HG02981 (cell line): ENCODE results near the gene OR52A1.

Experiments used
- ATAC-seq: cut with Tn5 transposase; IDR thresholded peaks from one replicate; pipeline ENCODE4 v1.9.1; 2021; ENCODE audit warnings: mild to moderate bottlenecking, moderate library complexity; ENCODE audit not compliant: unreplicated experiment

Gene OR52A1

GRCh38 chr11:5136261-5136660 lies 18.3 kb downstream of the OR52A1 start:
- no peak for ATAC-seq

GRCh38 chr11:5131584-5132335 lies 22.8 kb downstream of the OR52A1 start:
- no peak for ATAC-seq

GRCh38 chr11:5129457-5129877 lies 25.1 kb downstream of the OR52A1 start:
- no peak for ATAC-seq

GRCh38 chr11:5124891-5125620 lies 29.5 kb downstream of the OR52A1 start:
- no peak for ATAC-seq

- peak; percentile 90 for ATAC-seq
Observed at GRCh38 chr11:5123802-5124521, 30.6 kb downstream of the OR52A1 start.

- no peak for ATAC-seq
Observed at GRCh38 chr11:5118893-5119292, 35.7 kb downstream of the OR52A1 start.

- no peak for ATAC-seq
Observed at GRCh38 chr11:5117588-5117987, 37.0 kb downstream of the OR52A1 start.

GRCh38 chr11:5115339-5115738 lies 39.2 kb downstream of the OR52A1 start:
- ATAC-seq, result no peak

GRCh38 chr11:5107285-5107684 lies 47.3 kb downstream of the OR52A1 start:
- no peak for ATAC-seq

- no peak for ATAC-seq
Observed at GRCh38 chr11:5103066-5103465, 51.5 kb downstream of the OR52A1 start.

- no peak for ATAC-seq
Observed at GRCh38 chr11:5102246-5102645, 52.3 kb downstream of the OR52A1 start.

GRCh38 chr11:5096011-5096410 lies 58.5 kb downstream of the OR52A1 start:
- no peak for ATAC-seq
